NCI-H146 (cell line): ENCODE data around the gene TMEM185B.
"Not testable (repeated sequence)": the region's sequence is repeated elsewhere in the genome, so short reads cannot be mapped to it uniquely, and the experiment has no call there.

Source experiments
- DNase-seq: peaks from one replicate; lab custom pipeline; 2025; lab: John Stamatoyannopoulos, UW

TMEM185B gene

DNA sequence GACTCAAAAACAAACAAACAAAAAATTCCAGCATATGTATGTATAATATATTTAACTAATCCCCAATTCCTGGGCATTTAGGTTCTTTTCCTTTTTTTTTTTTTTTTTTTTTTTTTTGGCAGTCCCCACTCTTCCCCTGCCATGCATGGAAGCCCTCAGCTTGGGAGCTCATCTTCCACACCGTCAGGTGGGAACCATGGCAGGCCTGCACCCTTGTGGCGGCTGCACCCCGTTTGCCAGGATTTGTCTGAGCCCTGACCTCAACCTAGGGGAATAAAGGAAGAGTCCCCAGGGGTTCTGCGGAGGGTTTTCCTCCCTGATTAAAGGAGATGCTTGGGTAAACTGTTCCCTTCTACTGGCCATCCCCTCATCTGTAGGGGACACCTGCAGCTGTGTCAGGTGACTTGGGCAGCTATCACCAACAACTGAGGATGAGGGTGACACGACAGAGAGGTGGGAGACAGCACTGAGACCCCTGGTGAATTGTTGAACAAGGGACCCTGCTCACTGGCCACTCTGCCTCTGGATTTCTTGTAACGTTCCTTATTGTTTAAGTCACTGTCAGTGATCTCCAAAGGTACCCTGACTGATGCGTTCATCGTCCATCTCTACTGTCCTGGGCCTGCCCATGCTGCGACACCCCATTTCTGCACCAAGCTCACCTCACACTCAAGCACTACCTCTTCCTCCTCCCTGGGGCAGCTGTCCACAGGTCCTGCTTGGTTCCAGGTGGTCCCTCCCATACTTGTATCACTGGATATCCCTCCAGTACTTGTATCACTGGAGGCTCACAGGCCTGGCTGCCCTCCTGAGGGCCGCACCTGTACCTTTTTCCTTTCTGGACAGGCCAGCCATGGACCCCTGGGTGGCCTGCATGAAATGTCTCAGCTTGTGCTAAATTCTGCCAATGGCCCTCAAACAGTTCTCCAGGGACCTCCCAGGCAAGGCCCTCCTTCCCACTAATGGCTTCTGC, 14.5 kb downstream of the TMEM185B start:
- DNase-seq: no peak

DNA sequence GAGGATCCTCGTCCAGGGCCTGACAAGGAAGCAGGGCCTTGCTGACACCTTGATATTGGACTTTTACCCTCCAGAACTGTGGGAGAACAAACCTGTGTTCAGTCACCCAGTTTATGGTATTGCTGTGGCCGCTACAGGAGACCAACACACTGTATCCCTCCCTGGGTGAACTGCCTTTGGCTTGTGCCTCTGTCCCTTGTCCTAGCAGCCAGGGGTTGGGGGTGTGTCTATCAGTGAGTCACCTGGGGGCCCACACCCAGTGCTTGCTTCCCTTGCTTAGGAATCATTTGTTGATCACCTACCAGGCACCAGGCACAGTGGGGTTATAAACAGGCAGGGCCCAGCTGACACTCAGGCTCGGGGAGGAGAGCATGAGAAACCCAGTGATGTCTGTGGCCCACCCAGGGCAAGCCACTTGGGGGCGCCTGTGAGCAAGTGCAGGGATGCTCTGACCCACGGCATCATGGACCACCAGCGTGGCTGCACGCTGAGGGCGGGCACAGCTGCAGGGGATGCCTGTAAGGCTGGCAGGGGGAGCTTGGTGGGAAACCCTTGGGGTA, 17.1 kb downstream of the TMEM185B start:
- peak; percentile 21 for DNase-seq

DNA sequence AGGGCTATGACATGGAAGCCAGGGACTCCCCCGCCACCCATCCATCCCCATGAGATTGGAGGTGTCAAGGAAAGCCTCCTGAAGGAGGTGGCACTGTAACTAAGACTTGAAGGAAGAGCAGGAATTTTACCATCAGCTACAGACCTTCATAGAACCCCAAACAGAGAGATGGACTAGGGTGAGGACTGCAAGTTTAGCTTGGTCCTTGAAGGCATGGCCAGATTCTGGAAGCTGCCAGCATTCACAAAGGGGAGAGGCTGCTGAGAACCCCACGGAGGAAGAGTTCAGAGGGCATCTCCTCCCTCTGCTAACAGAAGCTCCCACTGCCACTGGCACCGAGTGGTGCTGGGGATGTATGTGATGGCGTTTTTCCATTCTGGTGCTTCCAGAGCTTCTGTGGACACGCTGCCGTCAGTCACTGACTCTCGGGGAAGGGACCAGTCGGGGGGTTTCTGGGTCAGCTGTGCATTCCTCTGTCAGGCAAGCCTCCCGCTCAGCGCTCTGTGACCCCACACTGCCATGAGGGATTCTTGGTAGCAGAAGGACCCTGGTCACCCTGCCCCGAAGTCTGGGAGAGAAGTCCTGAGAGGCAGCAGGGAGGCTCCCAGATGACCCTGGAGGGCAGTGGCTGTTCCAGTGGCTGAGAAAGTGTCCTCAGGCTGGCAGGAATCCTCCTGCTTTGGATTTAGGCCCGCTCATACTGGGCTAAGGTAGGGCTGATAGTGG, 18.1 kb downstream of the TMEM185B start:
- no peak for DNase-seq

DNA sequence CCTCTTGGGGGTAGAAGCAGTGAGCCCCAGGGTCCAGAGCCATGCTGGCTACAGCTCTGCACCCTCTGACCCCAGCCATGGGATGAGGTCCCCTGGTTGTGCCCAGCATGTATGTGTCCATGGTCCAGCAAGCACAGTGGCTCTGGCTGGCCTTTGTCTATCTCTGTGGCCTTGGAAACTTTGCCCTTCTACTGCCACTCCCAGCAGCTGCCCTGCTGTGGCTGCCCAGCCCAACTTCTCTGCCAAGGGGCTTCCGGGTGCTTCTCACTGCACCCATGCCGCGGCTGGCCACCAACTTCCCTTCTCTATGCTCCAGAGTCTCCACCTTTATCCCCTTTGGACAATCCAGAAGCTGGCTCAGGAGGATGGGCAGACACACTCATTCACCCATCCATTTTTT, 18.8 kb downstream of the TMEM185B start:
- no peak for DNase-seq

DNA sequence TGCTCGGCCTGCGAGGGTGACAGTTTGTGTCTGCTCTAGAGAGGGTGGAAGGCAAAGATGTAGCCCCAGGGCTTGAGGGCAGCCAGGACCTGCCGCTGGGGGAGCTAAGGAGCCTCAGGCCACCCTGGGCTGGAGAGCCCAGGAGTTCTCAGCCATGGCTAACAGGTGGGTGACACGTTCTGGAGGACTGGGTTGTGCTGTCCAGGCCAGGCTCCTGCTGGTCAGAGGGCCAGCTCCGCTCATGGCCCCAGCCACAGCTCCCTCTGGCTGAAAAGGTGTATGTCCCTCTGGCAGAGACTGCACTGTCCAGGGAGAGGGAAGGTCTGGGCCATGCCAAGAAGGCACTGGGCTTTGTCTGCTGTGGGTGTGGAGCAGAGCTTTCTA, 19.2 kb downstream of the TMEM185B start:
- DNase-seq: peak; percentile 14

DNA sequence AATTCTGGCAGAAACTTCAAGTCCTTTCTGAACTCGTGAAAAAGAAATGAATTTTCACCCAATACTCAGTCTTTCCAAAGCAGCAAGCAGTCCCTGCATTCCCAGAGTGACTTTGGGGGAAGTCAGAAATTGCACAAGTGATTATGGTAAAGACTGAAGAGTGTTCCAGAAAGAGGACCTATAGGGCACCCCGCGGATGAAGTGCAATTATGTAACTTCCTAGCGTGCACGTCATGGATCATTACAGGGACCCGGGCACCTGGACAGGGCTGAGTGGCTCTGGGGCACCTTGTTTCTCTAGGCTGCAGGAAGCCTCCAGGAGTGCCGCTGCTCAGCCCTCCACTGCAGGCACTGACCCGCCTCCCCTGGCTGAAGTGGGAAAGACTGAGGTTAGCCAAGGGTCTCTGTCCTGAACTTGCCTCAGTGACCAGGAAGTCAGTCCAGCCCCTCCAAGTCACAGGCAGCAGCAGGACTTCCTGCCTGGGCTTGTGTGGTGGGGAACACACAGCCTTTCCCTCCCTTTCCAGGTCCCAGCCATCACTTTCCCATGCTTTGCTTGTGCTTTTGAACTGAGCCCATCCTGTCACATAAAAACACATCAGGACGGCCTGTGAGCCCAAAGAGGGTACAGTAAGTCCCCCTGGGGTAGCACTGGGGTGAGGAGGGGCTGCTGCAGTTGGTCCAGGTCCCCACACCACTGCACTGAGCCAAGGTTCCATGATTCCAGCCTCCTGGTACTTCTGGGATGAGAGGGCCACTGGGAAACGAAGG, 19.8 kb downstream of the TMEM185B start:
- DNase-seq: peak; percentile 12

DNA sequence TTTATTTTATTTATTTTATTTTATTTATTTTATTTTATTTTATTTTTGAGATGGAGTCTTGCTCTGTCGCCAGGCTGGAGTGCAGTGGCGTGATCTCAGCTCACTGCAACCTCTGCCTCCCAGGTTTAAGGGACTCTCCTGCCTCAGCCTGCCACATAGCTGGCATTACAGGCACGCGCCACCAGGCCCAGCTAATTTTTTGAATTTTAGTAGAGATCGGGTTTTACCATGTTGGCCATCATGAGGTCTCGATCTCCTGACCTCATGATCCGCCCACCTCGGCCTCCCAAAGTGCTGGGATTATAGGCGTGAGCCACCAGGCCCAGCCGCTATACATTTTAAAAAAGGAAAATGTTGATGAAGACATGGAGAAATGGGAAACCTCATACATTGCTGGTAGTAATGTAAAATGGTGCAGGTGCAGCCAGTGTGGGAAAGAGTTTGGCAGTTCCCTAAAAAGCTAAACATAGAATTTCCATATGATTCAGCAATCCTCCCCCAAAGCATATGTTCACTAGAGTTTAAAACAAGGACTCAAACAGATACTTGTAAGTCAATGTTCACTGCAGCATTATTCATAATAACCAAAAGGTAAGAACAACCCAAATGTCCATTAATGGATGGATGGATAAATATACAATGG, 23.3 kb downstream of the TMEM185B start:
- DNase-seq: not testable (repeated sequence)

DNA sequence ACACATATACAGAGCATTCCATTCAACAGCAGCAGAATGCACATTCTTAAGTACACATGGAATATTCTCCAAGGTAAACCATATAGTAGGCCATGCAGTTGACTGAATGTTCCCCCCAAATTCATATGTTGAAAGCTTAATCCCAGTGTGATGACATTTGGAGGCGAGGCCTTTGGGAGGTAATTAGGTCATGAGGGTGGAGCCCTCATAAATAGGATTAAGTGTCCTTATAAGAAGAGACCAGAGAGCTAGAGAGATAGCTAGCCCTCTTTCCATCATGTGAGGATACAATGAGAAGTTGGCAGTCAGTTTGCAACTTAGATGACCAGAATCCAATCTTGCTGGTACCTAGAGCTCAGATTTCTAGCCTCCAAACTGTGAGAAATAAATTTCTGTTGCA, 27.6 kb downstream of the TMEM185B start:
- no peak for DNase-seq

DNA sequence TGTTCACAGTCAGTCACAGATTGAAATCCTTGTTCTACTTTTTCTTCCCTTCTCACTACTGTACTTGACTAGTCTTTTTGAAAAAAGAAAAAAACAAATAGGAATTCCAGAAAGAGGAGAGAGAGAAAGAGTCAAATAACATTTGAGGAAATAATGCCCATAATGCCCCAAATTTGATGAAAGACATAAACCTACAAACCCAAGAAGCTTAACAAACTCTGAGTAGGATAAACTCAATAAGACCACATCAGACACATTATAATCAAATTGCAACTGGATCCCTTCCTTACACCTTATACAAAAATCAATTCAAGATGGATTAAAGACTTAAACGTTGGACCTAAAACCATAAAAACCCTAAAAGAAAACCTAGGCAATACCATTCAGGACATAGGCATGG, 30.9 kb downstream of the TMEM185B start:
- DNase-seq: no peak

DNA sequence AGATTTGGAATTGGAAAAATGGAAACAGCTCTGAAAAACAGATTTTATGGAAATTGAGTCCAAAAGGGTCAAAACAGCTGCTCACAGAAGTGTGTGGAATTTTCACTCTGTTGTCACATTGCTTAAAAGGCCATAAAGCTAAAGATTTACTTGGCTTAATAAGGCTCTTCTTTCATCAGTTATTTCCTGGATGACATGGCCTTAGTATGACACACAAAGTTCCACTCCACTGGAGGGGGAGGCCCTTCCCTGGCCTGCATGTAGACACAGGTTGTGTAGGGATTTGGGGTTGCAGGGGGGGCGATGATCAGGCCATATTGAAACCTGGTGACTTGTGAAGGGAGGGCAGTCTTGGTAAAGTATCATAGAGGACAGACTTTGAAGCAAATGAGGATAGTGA, 34.0 kb downstream of the TMEM185B start:
- DNase-seq: no peak

DNA sequence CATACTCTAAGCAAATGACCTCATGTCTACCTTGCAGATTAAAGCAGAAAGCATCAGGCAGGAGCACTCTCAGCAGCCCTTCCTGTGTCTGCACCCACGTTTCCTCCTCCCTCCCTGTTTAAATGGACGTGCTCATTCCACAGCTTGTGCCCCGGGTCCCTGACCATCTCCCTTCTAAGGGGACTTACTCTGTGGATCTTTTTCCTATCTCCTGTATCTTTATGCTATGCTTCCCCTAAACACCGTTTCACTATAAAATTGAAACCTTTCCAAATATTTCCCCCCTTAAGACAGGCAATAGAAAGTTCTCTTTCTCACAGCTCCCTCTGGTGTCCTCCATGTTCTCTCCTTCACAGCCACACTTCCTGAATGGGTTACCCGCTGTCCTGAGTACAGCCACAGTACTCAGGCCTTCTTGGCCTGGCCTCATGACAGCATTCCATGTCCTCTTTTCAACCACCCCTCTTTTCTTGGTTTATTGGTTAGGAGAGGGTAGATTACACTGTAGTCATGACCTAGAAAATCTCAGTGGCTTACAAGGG, 41.1 kb downstream of the TMEM185B start:
- DNase-seq: no peak

DNA sequence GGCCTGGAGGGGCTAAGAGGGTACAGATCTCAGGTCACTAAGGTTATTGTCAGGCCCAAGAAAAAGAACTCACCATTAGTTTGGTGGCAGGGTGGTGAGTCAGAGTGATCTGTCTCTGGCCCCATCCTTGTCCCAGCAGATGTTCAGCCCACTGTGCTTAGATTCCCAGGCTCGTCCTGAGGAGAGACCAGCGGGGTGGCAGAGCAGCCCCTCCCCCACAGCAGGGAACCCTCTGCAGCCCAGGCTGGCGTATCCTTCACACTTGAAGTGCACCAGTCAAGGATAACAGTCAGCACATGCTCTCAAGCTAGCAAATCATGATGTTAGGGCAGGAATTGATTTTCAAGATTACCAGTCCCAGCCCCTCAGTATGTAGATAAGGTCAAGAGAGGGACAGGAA, 43.1 kb downstream of the TMEM185B start:
- no peak for DNase-seq

DNA sequence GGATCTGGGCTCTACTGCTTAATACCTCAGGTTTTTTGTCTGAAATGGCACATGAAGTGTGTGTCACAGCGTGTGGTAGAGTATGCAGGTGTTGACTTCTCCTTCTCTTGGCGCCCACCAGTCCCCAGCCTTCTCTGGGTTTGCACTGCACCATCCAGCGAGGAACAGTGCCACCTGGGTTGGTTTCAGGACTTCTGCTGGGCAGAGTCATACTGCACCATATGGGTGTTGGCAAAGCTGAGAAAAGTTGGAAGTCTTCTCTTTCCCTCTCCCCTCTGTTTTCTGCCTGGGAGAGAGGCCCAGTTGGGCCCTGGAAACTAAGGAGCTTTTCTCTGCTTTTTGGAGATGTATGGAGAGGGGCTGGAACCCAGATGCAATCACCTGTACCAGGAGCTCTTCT, 43.8 kb downstream of the TMEM185B start:
- DNase-seq: no peak

DNA sequence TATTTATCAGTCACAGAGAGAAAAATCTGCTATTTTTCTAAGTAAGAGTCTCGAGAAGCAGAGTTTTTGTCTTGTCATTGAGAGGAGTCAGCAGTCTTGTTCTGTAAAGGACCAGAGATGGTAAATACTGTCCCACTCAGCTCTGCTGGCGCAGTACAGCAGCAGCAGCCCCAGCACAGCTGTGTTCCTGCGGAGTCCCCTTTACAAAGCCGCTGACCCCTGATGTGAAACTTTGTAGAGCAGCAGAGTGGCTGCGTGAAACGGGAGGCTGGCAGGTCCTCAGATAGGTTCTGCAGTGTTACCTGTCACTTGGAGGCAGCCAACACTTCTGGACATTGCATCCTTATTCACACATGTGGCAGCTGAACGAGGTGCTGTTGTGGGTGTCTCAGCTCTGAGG, 45.2 kb downstream of the TMEM185B start:
- DNase-seq: no peak

DNA sequence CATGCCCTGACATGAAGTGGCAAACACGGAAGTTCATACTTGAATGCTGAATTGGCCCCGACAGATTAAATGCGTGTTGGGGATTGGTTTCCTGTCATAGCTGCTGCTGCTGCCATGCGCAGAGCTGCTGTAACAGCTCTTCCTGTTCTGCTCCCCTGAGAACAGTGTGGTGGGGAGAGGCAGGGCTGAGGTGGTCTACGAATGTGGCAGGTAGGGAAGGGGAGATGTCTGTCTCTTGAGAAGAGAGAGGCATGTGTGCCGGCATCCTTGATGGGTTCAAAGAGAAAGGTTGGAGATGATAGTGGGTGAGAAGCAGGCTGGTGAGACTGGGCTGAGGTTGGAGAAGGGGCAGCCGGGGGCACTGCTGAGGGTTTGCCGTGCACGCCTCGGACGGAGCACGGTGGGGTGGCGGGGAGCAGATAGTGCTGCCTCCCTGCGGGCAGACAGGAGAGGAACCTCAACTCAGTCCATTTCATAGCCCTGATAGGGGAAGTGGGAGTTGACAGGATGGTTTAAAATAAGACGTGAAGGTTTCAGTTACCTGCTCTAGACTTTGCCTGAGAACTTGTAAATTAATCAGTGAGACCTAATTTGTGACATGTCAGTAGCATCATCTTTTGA, 46.1 kb downstream of the TMEM185B start:
- no peak for DNase-seq

DNA sequence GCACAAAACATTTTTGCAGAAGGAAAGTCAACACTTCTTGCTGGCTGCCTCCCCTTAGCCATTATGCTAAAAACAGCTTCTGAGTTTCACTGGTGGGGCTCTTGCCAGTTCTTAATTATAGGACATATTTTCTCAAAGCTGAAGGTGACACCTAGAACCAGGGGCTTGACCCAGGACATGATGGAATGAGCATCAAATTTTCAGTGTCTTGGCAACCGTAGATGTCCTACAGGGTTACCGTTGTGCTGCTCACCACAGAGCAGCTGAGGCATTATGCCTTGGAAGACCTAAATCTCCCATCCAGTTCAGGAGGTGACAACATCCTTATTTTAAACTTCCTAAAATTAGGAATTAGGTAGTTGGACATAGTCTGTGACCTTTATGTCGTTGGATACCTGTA, 46.7 kb downstream of the TMEM185B start:
- no peak for DNase-seq

DNA sequence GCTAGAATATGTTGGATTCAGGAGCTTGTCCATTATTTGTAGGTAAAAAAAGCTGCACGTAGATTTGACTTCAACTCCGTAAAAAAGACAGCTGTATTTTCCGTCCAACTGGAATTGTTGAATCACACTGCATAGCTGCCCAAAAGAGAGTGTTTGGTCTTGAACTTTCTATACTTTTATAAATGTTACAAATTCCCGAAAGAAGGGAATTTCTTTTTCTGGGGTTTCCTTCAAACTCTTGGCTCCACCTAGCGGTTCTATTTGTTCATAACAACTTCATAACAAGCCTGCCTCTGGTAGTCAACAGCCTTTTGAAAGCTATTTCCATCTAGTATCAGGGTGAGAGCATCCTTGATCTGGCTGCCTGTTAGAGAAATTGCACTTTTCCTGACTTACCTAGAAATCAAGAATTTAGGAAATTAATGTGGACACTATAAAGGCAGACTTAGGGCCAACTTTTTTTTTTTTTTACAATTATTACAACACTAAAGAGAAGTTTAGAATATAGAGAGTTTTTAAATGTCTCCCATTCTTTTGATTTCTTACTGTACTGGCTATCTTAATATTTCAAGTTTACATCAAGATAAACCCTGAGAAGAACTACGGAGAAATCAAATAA, 48.1 kb downstream of the TMEM185B start:
- peak; percentile 62 for DNase-seq
